IPS-15b (cell line): ENCODE measurements around the gene TCAP.

ENCODE experiments used
- H3K27me3 ChIP-seq: one replicate; pipeline ENCODE4 v1.6.1; 2013; ENCODE audit warnings: low read length; ENCODE audit not compliant: control insufficient read depth, insufficient read depth
- H3K36me3 ChIP-seq: one replicate; pipeline ENCODE4 v1.6.1; 2013; ENCODE audit warnings: low read length; ENCODE audit not compliant: control insufficient read depth, insufficient read depth
- H3K4me1 ChIP-seq: one replicate; pipeline ENCODE4 v1.6.1; 2013; ENCODE audit warnings: mild to moderate bottlenecking, low read length; ENCODE audit not compliant: control insufficient read depth, insufficient read depth
- H3K4me3 ChIP-seq: one replicate; pipeline ENCODE4 v1.5.1; 2013; ENCODE audit warnings: low read depth, low read length
- H3K9ac ChIP-seq: one replicate; pipeline ENCODE4 v1.6.1; 2013; ENCODE audit warnings: low read depth, mild to moderate bottlenecking, low read length
- H3K9me3 ChIP-seq: one replicate; pipeline ENCODE4 v1.6.1; 2013; ENCODE audit warnings: mild to moderate bottlenecking, low read length; ENCODE audit not compliant: control insufficient read depth, insufficient read depth

Gene TCAP

DNA sequence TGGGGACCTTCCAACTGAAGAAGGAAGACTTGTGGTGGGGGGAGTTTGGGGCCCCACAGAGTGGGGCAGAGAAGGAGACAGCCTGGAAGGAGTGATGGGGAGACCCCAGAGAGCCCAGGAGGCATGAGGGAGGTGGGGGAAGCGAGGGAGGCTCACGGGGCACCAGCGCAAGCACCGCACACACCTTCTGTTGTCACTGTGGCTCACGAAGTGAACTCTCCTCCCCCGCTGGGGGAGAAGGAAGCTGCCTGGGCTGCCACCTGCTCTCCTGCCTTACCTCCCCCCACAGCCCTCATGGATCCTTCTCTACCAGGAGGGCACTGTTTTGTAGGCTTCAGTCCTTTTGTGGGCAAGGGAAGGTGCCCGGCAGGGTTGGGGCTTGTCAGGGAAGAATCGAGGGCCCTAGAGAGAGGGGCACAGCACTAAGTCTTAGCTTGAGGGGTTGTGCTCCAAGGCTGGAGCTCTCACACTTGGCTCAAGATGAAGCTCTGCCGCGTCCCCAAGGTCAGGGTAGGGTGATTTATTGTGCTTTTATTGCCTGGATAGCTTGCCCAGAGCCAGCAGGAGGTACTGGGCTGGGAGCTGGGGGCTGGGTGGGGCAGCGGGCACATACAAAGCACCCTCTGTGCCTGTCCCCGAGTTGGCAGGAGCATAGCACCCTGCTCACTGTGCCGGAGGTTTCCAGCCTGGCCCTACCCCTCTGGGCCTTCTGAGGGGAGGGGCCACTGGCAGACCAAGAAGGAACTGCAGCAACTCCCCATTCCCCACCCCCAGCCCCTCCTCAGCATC is 32.8 kb upstream of the TCAP start:
- Histone ChIP-seq H3K4me3 (no peak overlapping the region), H3K9ac (no peak overlapping the region), H3K36me3 (no peaks in the 10 kb centered on the region), H3K4me1 (peaks cover 55% of the 10 kb centered on the region), H3K27me3 (peaks cover 14% of the 10 kb centered on the region), H3K9me3 (no peaks in the 10 kb centered on the region)

DNA sequence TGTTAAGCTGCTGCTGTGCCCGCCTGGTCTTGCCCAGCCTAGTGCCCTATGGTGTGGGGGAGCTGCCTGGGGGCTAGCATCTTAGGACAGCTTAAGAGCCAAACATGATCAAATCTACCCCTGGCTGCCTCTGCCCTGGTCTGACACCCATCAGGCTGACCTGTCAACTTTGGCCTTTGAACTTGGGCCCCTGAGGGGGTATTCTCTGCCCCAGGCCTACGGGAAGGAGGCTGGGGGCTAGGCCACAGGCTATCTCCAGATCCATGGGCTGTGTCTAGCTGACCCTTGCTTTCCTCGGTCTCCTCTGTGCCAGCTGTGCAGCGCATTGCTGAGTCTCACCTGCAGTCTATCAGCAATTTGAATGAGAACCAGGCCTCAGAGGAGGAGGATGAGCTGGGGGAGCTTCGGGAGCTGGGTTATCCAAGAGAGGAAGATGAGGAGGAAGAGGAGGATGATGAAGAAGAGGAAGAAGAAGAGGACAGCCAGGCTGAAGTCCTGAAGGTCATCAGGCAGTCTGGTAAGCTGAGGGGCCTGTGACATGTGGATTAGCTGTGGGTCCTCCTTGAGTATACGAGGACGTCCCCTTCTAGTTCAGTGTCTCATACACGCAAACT is 31.5 kb upstream of the TCAP start:
- Histone ChIP-seq H3K27me3 (peaks cover 4% of the 10 kb centered on the region), H3K4me3 (no peak overlapping the region), H3K36me3 (no peaks in the 10 kb centered on the region), H3K9me3 (no peaks in the 10 kb centered on the region), H3K4me1 (peaks cover 59% of the 10 kb centered on the region), H3K9ac (no peak overlapping the region)

DNA sequence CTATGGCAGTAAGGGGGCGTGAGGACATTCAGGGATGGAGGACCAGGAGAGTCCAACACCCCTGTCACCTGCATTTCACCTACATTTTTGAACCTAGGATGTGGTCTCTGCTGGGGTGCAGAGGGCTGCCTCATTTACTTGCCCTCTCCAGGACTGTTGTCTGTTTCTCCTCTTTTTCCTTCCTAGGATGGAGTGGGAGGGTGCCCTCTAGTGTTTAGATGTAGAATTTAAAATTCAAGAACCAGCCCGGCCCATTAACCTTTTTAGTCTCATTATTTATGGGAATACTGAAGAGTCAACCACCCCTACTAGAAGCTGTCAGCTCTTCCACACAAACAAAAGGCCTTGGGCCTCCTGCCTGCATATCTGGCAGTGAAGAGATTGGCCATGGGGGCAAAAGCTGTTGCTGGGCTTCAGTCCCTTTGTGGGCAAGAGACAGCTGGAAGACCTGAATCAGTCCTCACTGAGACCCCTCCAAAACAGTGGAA is 30.7 kb upstream of the TCAP start:
- Histone ChIP-seq H3K9me3 (no peaks in the 10 kb centered on the region), H3K27me3 (peaks cover 3% of the 10 kb centered on the region), H3K4me3 (no peak overlapping the region), H3K36me3 (no peaks in the 10 kb centered on the region), H3K4me1 (peaks cover 57% of the 10 kb centered on the region), H3K9ac (no peak overlapping the region)

DNA sequence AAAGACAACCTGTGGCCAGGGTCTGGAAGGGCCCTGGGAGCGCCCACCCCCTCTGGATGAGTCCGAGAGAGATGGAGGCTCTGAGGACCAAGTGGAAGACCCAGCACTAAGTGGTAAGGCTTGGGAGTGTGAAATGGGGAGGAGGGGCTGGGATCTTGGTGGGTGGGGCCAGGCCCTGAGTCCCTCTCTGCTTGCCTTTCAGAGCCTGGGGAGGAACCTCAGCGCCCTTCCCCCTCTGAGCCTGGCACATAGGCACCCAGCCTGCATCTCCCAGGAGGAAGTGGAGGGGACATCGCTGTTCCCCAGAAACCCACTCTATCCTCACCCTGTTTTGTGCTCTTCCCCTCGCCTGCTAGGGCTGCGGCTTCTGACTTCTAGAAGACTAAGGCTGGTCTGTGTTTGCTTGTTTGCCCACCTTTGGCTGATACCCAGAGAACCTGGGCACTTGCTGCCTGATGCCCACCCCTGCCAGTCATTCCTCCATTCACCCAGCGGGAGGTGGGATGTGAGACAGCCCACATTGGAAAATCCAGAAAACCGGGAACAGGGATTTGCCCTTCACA is 29.5 kb upstream of the TCAP start:
- Histone ChIP-seq H3K9ac (peak overlapping the region; percentile 24), H3K9me3 (no peaks in the 10 kb centered on the region), H3K27me3 (no peaks in the 10 kb centered on the region), H3K4me3 (no peak overlapping the region), H3K36me3 (no peaks in the 10 kb centered on the region), H3K4me1 (peaks cover 54% of the 10 kb centered on the region)

DNA sequence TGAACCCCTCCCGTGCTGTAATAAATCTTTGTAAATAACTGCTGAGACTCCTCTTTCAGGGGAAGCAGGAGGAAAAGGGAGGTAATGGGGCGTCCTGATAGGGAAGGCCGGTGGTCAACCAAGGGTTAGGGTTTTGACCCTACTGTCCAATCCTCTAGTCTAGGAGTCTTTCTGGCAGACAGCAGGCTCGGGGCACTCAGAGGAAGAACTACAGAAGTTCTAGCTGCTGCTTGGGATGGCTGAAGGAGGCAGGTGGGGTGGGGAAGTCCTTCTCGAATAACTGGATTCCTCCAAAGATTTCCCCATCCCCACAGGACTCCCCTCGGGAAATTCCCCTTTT is 28.6 kb upstream of the TCAP start:
- H3K4me1 ChIP-seq = peaks cover 47% of the 10 kb centered on the region
- H3K9ac ChIP-seq = no peak overlapping the region

DNA sequence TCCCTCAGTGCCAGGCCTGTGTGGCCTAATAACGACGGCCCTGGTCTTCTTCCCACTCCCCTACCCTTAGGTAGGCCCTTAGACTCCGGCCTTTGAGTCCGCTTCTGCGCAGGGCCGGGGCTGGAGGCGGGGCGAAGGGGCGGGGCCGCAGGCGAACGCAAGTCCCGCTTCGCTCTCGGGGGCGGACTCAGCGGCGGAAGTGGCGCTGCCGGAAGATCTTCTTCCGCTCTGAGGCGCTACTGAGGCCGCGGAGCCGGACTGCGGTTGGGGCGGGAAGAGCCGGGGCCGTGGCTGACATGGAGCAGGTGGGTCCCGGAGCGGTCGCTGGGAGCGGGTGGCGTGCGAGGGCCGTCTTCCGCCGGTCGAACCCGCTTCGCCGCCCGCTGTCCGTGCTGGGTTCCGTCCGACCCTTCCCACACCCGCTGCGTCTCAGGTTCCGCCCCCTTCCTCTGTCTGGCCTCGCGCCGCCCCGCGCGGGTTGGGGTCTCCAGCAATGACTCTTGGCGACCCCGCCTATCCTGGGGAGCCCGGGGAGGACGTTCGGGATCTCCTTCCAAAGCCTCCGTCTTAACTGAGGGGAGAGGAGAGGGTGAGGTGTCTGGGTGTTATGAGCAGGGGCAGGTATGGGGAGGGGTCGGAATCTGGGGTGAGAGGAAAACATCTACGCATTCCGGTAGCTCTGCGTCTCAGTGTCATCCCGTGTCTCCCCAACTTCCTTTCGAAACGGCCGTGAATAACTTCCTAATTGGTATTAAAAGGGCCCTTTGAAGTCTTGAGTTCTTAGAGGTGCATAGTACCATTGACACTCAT is 28.0 kb upstream of the TCAP start, which contains the start of gene STARD3:
TSS of gene STARD3 (plus strand) at position 218 of the 810 bp plus-strand sequence. CDS start 16,388 bp downstream, outside the sequence.
- Histone ChIP-seq H3K36me3 (no peaks in the 10 kb centered on the region), H3K9ac (peak within 1 kb of the TSS; percentile 92), H3K4me3 (peak within 1 kb of the TSS; percentile 85), H3K27me3 (no peaks in the 10 kb centered on the region), H3K9me3 (no peaks in the 10 kb centered on the region), H3K4me1 (peaks cover 42% of the 10 kb centered on the region)

More for the DNA sequence above, 28.6 kb upstream of the TCAP start:
- Histone ChIP-seq H3K4me3 (peak overlapping the region; percentile 85), H3K9me3 (no peaks in the 10 kb centered on the region), H3K36me3 (no peaks in the 10 kb centered on the region), H3K27me3 (no peaks in the 10 kb centered on the region)

DNA sequence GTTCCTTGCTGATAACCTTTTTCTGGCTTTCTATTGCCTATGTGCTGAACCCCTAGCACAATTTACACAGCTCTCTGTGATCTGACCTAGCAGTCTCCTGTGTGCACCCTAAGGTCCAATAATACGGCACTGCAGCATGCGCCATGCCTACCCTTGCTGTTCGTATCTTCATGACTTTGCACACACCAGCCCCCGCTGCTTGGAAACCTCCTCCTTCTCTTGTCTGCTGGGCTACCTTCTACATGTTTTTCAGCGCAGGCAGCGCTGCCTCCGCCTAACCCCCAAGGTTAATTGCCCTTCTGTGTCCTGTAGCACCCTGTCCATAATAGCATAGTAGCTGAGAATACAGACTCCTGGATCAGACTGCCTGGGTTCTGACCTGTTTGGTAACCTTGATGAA is 26.8 kb upstream of the TCAP start:
- no peak overlapping the region for H3K9ac ChIP-seq
- no peak overlapping the region for H3K4me3 ChIP-seq
- H3K9me3 ChIP-seq = no peaks in the 10 kb centered on the region
- no peaks in the 10 kb centered on the region for H3K36me3 ChIP-seq
- peaks cover 36% of the 10 kb centered on the region for H3K4me1 ChIP-seq
- no peaks in the 10 kb centered on the region for H3K27me3 ChIP-seq

DNA sequence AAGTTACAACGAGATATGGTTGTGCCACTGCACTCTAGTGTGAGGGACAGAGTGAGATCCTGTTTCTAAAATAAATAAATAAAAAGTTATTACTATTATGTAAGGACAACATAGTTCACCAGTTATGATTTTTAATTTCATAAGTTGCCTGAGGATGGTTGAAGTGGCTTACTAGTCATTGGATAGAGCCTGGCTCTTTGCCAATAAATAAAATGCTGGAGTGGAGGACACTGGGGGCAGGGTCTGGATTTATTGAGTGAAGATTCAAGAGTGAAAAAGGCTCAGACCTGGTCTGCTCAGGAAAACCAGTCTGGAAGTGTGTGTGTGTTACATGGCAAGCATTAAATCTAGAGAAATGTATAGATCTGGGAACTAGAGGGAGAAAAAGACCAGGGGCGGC is 26.1 kb upstream of the TCAP start:
- no peaks in the 10 kb centered on the region for H3K9me3 ChIP-seq
- no peaks in the 10 kb centered on the region for H3K27me3 ChIP-seq
- H3K9ac ChIP-seq = no peak overlapping the region
- no peaks in the 10 kb centered on the region for H3K36me3 ChIP-seq
- no peak overlapping the region for H3K4me3 ChIP-seq
- H3K4me1 ChIP-seq = peaks cover 36% of the 10 kb centered on the region

DNA sequence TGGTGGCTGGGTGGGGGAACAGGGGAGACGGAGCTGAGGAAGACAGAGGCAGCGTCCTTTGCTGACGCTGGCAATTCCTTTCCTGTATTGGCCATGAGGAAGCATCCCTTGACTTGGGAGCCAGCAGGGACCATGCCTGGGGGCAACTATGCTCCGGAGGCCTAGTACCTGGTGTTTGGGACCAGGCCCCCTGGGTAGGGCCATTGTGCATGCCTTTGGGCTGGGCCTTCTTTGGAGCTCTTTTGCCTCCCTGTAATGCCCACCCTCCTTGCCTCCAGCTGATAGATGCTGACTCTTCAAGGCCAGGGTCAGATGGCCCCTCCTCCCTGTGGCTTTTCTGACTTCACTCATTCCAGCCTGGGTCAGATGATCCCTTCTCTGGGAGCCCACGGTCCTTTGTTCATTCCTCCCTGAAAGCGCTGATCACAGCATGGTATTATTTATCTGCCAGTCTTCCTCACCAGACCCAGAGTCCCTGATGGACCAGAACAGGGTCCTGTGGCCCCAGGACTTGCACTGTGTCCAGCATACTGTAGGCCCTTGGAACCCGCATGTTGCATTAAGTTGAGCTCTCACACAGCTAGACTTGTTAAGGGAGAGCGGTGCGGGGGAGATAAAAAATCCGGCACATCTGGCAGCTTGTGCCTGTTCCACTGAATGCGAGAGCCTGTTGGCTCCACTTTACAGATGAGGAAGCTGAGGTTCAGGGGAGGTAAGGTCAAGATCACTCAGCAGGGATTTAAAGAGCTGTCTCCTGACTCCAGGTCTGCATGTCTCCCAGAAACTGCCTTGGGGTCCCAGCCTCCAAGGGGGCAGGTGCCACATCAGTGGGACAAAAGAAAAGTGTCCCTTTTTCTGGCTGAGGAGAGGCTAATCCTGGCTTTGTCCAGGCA is 25.3 kb upstream of the TCAP start:
- Histone ChIP-seq H3K4me3 (no peak overlapping the region), H3K36me3 (no peaks in the 10 kb centered on the region), H3K9me3 (no peaks in the 10 kb centered on the region), H3K9ac (peak overlapping the region; percentile 73), H3K27me3 (no peaks in the 10 kb centered on the region), H3K4me1 (peaks cover 34% of the 10 kb centered on the region)

DNA sequence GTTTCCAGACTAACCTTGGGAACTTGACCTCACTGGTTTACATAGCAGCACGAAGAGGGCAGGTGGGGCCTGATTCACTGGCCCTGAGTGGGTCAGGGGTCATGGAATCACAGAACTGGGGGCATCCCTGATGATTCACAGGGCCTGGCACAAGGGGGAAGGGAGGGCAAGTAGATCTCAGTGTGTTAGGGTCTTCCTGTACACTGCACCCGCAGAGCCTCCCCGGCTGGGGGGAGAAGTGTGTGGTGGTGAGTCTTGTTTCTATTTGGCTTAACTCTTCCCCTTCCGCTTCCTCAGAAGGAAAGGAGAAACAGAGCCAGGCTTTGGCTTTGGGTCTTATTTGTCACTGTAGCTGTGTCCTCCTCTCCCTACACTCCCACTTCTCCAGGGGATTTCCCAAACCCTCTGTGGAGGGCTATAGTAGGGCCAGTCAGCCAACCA is 24.5 kb upstream of the TCAP start:
- Histone ChIP-seq H3K9ac (no peak overlapping the region), H3K9me3 (no peaks in the 10 kb centered on the region), H3K36me3 (no peaks in the 10 kb centered on the region), H3K4me3 (no peak overlapping the region), H3K4me1 (peaks cover 36% of the 10 kb centered on the region), H3K27me3 (no peaks in the 10 kb centered on the region)

DNA sequence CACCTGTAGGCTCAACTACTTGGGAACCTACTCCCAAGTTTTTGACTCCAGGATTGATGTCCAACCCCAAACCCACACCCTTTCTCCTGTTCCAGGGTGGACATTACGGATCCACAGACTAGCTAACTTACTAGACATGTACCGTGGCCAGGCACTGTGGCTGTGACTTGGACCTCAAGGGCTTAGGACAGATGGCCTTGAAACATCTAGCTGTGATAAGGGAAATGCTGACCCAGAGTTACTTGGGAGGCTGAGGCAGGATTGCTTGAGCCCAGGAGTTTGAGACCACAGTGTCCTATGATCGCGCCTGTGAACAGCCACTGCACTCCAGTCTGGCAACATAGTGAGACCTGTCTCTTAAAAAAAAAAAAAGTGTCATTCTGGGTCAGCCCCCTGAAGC is 24.1 kb upstream of the TCAP start:
- Histone ChIP-seq H3K9me3 (no peaks in the 10 kb centered on the region), H3K4me1 (peaks cover 33% of the 10 kb centered on the region), H3K27me3 (no peaks in the 10 kb centered on the region), H3K4me3 (no peak overlapping the region), H3K9ac (no peak overlapping the region), H3K36me3 (no peaks in the 10 kb centered on the region)
